ENCODE results near the gene DPH1.

GRCh38 chr17:2064980-2065785 lies 35.2 kb downstream of the DPH1 start:
- TF ChIP-seq CTCF (IDR thresholded peaks at IDR 0.05) (no peak), EP300 (IDR thresholded peaks at IDR 0.05) (no peak)

Data from sigmoid colon (tissue), 4 donors.